SK-N-SH (cell line): ENCODE data around the gene TMEM143.

ENCODE experiments used
- CTCF ChIP-seq: fragments of 200-600 bp; sonication (generic); IDR thresholded peaks from 2 replicates; pipeline ENCODE4 v1.6.1; 2017; ENCODE audit warnings: antibody characterized with exemption, mild to moderate bottlenecking, moderate library complexity
- EP300 ChIP-seq, 2 experiments: IDR thresholded peaks; 2 replicates each; pipeline versions ENCODE4 v1.4.0 to v1.6.1; 2012; ENCODE audit warnings: borderline replicate concordance in 1 of 2, low read depth in 1 of 2, low read length in 1 of 2
- TEAD4 ChIP-seq: IDR thresholded peaks from 2 replicates; pipeline ENCODE4 v1.4.0; 2012; ENCODE audit warnings: mild to moderate bottlenecking, borderline replicate concordance; ENCODE audit not compliant: insufficient read depth
- TF ChIP-seq, protein P1 (sequence below): IDR thresholded peaks from 2 replicates; pipeline ENCODE4 v1.6.1; 2012; ENCODE audit warnings: mild to moderate bottlenecking, low read depth, low read length, moderate library complexity

DNA sequence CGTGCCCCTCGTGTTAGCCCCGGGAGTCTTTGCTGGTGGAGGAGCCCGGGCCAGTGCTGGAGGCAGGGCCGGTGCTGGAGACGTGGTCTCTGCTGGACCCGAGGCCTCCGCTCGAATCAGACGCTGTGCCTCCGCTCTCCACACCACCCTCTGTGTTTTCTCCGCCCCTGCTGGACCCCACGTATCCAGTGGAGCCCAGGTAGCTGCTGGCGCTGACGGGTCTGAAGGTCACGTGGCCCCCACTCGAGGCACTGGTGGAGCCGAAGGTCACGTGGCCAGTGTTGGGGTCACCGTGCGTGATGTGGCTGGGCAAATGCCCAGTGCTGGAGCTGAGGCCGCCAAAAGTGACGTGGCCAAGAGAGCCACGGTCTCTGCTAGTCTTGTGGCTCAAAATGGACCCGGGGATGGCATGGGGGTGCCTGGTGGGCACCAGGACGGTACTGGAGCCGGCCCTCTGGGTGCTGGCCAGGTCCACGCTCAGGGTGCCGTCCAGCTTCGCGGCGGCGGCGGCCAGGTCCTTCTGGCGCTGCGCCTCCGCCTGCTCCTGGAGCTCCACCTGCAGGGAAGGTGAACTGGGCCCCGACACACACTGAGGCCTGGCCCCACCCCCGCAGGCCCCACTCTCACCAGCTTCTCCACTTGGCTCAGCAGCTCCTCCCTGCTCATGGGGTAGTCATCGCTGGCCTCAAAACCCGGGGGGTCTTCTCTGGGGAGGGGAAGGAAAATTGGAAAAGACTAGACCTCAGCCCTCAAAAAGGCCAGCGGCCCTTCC, 66.6 kb downstream of the TMEM143 start:
- TF ChIP-seq CTCF (no peak), EP300 (IDR thresholded peaks at IDR 0.05; ENCODE audit: borderline replicate concordance in 1 of 2, low read depth in 1 of 2, low read length in 1 of 2) (no peak), TEAD4 (no peak)
- TF ChIP-seq, protein P1, sequence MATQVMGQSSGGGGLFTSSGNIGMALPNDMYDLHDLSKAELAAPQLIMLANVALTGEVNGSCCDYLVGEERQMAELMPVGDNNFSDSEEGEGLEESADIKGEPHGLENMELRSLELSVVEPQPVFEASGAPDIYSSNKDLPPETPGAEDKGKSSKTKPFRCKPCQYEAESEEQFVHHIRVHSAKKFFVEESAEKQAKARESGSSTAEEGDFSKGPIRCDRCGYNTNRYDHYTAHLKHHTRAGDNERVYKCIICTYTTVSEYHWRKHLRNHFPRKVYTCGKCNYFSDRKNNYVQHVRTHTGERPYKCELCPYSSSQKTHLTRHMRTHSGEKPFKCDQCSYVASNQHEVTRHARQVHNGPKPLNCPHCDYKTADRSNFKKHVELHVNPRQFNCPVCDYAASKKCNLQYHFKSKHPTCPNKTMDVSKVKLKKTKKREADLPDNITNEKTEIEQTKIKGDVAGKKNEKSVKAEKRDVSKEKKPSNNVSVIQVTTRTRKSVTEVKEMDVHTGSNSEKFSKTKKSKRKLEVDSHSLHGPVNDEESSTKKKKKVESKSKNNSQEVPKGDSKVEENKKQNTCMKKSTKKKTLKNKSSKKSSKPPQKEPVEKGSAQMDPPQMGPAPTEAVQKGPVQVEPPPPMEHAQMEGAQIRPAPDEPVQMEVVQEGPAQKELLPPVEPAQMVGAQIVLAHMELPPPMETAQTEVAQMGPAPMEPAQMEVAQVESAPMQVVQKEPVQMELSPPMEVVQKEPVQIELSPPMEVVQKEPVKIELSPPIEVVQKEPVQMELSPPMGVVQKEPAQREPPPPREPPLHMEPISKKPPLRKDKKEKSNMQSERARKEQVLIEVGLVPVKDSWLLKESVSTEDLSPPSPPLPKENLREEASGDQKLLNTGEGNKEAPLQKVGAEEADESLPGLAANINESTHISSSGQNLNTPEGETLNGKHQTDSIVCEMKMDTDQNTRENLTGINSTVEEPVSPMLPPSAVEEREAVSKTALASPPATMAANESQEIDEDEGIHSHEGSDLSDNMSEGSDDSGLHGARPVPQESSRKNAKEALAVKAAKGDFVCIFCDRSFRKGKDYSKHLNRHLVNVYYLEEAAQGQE, result no peak
